HG03097 (cell line): ENCODE measurements around the gene EDIL3.

Experiments
- ATAC-seq: cut with Tn5 transposase; IDR thresholded peaks from one replicate; pipeline ENCODE4 v1.9.1; 2021; ENCODE audit not compliant: unreplicated experiment, low FRiP score

Gene EDIL3

GRCh38 chr5:84265739-84266550 lies 118.7 kb downstream of the EDIL3 start:
- ATAC-seq: no peak

GRCh38 chr5:84265130-84265529 lies 119.5 kb downstream of the EDIL3 start:
- no peak for ATAC-seq

- ATAC-seq: no peak
These were observed 123.7 kb downstream of the EDIL3 start for GRCh38 chr5:84260939-84261338.

GRCh38 chr5:84260140-84260539 lies 124.5 kb downstream of the EDIL3 start:
- peak; percentile 70 for ATAC-seq

GRCh38 chr5:84259283-84260045 lies 125.2 kb downstream of the EDIL3 start:
- peak; percentile 6 for ATAC-seq

GRCh38 chr5:84257061-84257460 lies 127.6 kb downstream of the EDIL3 start:
- no peak for ATAC-seq

- no peak for ATAC-seq
These were observed 129.4 kb downstream of the EDIL3 start for GRCh38 chr5:84255315-84255714.

GRCh38 chr5:84253946-84254345 lies 130.7 kb downstream of the EDIL3 start:
- ATAC-seq: no peak

- no peak for ATAC-seq
These were observed 133.2 kb downstream of the EDIL3 start for GRCh38 chr5:84251503-84251902.

GRCh38 chr5:84249918-84250630 lies 134.6 kb downstream of the EDIL3 start:
- ATAC-seq: no peak

GRCh38 chr5:84248013-84248412 lies 136.7 kb downstream of the EDIL3 start:
- ATAC-seq: no peak

- ATAC-seq: no peak
These were observed 142.4 kb downstream of the EDIL3 start for GRCh38 chr5:84242286-84242685.

- ATAC-seq: no peak
These were observed 145.2 kb downstream of the EDIL3 start for GRCh38 chr5:84239494-84239893.

- no peak for ATAC-seq
These were observed 147.6 kb downstream of the EDIL3 start for GRCh38 chr5:84237126-84237525.

GRCh38 chr5:84231433-84231832 lies 153.2 kb downstream of the EDIL3 start:
- ATAC-seq: no peak

- ATAC-seq: no peak
These were observed 155.6 kb downstream of the EDIL3 start for GRCh38 chr5:84229045-84229444.

GRCh38 chr5:84228266-84228665 lies 156.4 kb downstream of the EDIL3 start:
- no peak for ATAC-seq

GRCh38 chr5:84227236-84227635 lies 157.4 kb downstream of the EDIL3 start:
- ATAC-seq: no peak

GRCh38 chr5:84218546-84218945 lies 166.1 kb downstream of the EDIL3 start:
- no peak for ATAC-seq

GRCh38 chr5:84215521-84215920 lies 169.2 kb downstream of the EDIL3 start:
- ATAC-seq: no peak

- ATAC-seq: no peak
These were observed 170.8 kb downstream of the EDIL3 start for GRCh38 chr5:84213861-84214260.
